ENCODE data around the gene SLC22A13. TPM values are rescaled to one million over a fixed set of nuclear protein-coding genes. Genes with fewer than 3 reads are reported as not detected.

Gene SLC22A13
- total RNA-seq, 4 donors from 2014 or later = 0.16 to 1.3 (median 0.69) TPM

DNA sequence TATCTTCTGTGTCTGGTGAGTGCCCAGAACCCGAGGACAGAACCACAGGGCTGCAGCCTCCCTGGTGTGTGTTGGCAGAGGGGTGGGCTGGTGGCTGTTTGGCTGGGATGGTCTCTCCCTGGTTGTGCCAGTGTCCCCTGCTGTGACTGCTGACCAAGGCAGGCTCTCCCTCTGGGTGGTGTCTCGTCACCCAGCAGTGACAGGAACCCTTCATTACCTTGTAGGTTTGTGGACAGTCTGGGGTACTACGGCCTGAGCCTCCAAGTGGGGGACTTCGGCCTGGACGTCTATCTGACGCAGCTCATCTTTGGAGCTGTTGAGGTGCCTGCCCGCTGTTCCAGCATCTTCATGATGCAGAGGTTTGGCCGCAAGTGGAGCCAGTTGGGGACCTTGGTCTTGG, 10.0 kb downstream of the SLC22A13 start:
- Histone ChIP-seq H3K27me3 (no peaks in the 10 kb centered on the region), H3K9me3 (no peaks in the 10 kb centered on the region), H3K4me3 (no peak overlapping the region), H3K36me3 (peaks cover 0 to 41% of the 10 kb centered on the region in 2 donors), H3K4me1 (no peaks in the 10 kb centered on the region), H3K27ac (no peak overlapping the region)
- no peak for TF ChIP-seq POLR2A (IDR thresholded peaks at IDR 0.05)
- TF ChIP-seq POLR2AphosphoS5 (IDR thresholded peaks at IDR 0.05) = no peak
- no peak for TF ChIP-seq EP300 (IDR thresholded peaks at IDR 0.05)
- TF ChIP-seq, protein P1, sequence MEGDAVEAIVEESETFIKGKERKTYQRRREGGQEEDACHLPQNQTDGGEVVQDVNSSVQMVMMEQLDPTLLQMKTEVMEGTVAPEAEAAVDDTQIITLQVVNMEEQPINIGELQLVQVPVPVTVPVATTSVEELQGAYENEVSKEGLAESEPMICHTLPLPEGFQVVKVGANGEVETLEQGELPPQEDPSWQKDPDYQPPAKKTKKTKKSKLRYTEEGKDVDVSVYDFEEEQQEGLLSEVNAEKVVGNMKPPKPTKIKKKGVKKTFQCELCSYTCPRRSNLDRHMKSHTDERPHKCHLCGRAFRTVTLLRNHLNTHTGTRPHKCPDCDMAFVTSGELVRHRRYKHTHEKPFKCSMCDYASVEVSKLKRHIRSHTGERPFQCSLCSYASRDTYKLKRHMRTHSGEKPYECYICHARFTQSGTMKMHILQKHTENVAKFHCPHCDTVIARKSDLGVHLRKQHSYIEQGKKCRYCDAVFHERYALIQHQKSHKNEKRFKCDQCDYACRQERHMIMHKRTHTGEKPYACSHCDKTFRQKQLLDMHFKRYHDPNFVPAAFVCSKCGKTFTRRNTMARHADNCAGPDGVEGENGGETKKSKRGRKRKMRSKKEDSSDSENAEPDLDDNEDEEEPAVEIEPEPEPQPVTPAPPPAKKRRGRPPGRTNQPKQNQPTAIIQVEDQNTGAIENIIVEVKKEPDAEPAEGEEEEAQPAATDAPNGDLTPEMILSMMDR (IDR thresholded peaks at IDR 0.05) = no peak
- WGBS, 2 donors (ENCODE audit: low coverage in 1 of 2) = no CpG with 5 or more reads among the region's 8 CpGs
- no peak for ATAC-seq

DNA sequence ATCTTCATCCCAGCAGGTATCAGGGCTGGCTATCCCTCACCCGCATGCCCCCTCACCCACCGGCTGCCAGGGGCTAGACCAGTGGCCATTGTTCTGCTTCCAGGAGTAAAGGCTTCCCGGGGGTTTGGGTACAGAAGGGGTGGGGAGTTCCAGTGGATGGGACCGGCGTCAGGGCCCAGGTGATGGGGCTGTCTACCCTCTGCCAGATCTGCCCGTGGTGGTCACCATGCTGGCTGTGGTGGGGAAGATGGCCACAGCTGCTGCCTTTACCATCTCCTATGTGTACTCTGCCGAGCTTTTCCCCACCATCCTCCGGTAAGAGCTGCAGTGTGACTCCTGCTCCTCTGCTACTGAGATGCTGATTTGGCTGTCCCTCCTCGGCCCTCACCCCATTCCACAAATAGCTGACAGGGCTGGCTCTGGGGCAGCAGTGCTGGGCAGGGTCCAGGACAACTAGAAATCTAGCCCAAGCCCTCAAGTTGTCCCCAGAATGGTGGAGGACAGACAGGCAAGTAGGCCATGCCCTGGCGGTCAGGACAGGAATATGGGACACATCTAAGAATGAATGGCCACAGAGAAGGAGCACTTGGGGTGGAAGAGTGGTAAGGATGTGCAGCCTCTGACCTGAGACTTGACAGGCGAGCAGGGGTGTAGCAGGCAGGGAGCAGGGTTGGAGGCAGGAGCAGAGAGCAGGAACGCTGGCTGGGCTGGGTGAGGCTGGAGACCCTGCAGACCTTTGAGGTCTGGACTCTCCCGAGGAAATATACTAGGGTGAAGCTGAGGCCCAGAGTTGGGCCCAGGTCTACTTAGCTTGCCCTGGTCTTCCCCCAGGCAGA, 10.7 kb downstream of the SLC22A13 start:
- Histone ChIP-seq H3K4me3 (no peak overlapping the region), H3K27ac (no peak overlapping the region), H3K36me3 (peaks cover 0 to 41% of the 10 kb centered on the region in 2 donors), H3K27me3 (no peaks in the 10 kb centered on the region), H3K4me1 (no peaks in the 10 kb centered on the region), H3K9me3 (no peaks in the 10 kb centered on the region)
- WGBS, 2 donors (ENCODE audit: low coverage in 1 of 2) = 78 to 100% methylated on average over 2 to 4 of the region's 13 CpGs
- TF ChIP-seq, protein P1 (IDR thresholded peaks at IDR 0.05) = no peak
- TF ChIP-seq POLR2AphosphoS5 (IDR thresholded peaks at IDR 0.05) = no peak
- no peak for TF ChIP-seq EP300 (IDR thresholded peaks at IDR 0.05)
- TF ChIP-seq POLR2A (IDR thresholded peaks at IDR 0.05) = no peak
- ATAC-seq = no peak

DNA sequence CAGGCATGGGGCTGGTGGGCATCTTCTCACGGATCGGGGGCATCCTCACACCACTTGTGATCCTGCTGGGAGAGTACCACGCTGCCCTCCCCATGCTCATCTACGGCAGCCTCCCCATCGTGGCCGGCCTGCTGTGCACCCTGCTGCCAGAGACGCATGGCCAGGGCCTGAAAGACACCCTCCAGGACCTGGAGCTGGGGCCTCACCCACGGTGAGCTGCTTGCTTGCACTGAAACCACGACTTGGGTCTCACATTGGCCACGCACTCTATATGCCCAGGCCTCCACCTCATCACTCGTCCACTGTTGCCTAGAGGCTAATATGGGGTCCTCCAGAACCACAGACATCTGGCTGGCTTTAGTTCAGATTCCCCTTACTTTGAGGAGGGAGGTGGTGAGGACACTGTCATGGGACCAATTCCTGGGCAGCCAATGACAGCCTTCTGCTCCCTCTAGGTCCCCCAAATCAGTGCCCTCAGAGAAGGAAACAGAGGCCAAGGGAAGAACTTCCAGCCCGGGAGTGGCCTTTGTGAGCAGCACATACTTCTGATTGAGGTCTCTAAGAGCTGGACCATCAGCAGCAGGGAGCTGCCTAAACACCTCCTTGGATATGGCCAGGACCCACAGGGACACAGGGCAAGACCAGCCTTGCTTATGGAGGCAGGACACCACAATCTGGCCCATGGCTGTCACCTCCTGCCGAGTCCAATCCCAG, 11.5 kb downstream of the SLC22A13 start:
- 67 to 90% methylated on average over 1 to 4 of the region's 13 CpGs for WGBS, 2 donors (ENCODE audit: low coverage in 1 of 2)
- H3K9me3 ChIP-seq = no peaks in the 10 kb centered on the region
- ATAC-seq = no peak
- peaks cover 0 to 41% of the 10 kb centered on the region in 2 donors for H3K36me3 ChIP-seq
- no peak for TF ChIP-seq POLR2A (IDR thresholded peaks at IDR 0.05)
- TF ChIP-seq, protein P1 (IDR thresholded peaks at IDR 0.05) = no peak
- TF ChIP-seq POLR2AphosphoS5 (IDR thresholded peaks at IDR 0.05) = no peak
- no peak for TF ChIP-seq EP300 (IDR thresholded peaks at IDR 0.05)
- H3K27me3 ChIP-seq = no peaks in the 10 kb centered on the region
- no peak overlapping the region for H3K4me3 ChIP-seq
- H3K4me1 ChIP-seq = no peaks in the 10 kb centered on the region
- no peak overlapping the region for H3K27ac ChIP-seq

DNA sequence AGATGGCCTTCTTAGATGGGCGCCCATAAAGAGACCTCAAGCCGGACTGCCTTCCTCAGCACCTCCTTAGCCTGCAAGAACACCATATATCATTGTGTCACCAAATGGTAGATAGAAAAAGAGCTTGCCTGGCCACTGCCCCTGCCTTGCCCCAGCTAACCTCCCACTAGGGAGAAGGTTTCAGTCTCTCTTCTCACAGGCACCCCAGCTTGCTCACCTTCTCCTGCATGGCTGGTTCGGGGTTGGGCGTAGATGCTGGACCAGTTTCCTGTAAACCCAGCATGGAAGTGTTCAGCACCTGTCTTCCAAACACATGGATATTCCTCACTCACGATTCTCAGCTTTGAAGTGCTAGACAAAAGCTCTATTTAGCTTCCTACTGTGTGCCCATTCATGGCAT, 13.2 kb downstream of the SLC22A13 start:
- peaks cover 0 to 41% of the 10 kb centered on the region in 2 donors for H3K36me3 ChIP-seq
- no peak for ATAC-seq
- TF ChIP-seq, protein P1 (IDR thresholded peaks at IDR 0.05) = no peak
- no peak for TF ChIP-seq POLR2A (IDR thresholded peaks at IDR 0.05)
- no peak for TF ChIP-seq EP300 (IDR thresholded peaks at IDR 0.05)
- TF ChIP-seq POLR2AphosphoS5 (IDR thresholded peaks at IDR 0.05) = no peak
- H3K4me1 ChIP-seq = no peaks in the 10 kb centered on the region
- WGBS, 2 donors (ENCODE audit: low coverage in 1 of 2) = 83 to 87% methylated on average over 4 of the region's 5 CpGs
- H3K9me3 ChIP-seq = no peaks in the 10 kb centered on the region
- H3K27ac ChIP-seq = no peak overlapping the region
- H3K4me3 ChIP-seq = no peak overlapping the region
- no peaks in the 10 kb centered on the region for H3K27me3 ChIP-seq
